HG03432 (cell line): ENCODE data around the gene GAS2L1.

Experiments used
- ATAC-seq: cut with Tn5 transposase; IDR thresholded peaks from one replicate; pipeline ENCODE4 v1.9.1; 2021; ENCODE audit warnings: mild to moderate bottlenecking, moderate library complexity; ENCODE audit not compliant: unreplicated experiment

Gene GAS2L1

DNA sequence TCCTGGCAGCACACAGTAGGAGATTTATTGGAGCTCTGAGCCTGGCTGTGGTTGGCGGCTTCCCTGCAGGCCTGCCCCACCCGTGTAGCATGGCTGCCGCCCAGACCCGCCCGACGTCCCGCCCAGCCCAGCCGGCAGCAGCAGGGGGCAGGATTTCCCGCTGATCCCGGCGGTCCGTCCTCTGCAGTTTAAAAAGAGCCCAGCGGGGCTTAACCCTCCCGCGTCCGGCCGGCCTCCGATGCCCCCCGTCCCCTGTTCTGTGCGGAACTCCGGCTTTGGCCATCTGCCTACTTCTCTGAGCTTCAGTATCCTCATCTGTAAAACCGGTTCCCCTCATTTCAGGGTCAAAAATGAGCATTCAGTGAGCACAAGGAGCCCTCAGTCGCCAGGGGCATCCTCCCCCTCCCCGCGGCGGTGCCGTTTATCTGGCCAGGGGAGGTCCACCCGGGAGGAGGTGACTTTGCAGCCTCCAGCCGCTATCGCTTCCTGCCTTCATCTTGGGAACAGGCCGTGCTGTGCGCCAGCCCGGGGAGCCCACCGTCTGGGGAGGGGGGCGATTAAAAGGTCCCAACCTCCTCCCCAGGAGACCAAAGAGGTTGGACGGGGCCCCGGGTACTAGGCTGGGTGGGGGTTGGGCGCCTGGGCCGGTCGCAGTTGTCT, at the start of gene GAS2L1:
GAS2L1 (plus strand) TSS at position 476 of the 660 bp plus-strand sequence. CDS start 1,456 bp downstream, outside the sequence.
- ATAC-seq = no peak

DNA sequence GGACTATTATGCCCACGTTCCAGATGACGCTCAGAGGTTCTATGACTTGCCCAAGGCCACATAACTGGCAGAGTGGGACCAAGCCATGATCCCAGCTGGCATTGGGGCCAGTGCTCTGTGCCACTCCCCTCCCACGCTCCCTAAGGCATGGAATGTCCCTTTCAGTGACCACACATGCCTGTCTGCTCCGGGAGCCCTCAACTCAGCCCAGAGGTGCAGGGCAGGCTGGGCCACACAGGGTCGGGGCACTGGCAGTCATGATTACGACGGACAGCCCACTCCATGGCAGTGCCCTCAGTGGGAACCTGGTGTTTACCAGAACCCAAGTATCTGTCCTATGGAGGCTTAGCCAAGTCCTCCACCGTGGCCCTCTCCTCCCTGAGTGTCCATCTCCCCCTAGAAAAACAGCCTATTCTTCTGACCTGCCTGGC, 48.7 kb upstream of the GAS2L1 start:
- no peak for ATAC-seq

DNA sequence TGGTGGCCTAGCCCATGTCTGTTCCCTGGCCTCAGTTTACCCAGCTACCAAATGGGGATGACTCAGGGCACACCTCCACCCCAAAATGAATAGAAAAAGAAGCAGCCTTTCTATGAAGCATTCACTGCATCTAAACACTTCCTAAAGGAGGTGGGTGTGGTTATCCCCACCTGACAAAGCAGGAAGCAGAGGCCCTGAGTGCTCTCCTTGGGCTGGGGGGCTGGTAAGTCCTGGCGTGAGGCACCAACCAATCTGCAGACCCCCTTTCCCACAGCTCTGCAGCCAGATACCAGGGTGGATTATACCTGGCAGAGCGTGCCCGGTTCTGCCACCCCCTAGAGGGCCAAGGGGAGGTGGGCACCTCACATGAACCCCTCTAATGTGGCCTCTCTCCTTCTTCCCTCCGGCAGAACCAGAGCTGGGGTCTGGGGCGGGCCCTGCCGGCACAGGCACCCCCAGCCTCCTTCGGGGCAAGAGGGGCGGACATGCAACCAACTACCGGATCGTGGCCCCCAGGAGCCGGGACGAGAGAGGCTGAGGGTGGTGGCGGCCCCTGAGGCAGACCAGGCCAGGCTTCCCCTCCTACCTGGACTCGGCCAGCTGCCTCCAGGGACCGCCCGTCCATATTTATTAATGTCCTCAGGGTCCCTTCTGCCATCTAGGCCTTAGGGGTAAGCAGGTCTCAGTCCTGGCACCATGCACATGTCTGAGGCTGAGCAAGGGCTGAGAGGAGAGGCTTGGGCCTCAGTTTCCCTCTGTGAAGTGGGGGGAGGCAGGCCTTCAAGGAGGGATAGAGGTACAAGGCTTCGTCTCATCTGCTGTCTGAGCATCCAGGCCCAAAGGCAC, 47.8 kb upstream of the GAS2L1 start:
- no peak for ATAC-seq

DNA sequence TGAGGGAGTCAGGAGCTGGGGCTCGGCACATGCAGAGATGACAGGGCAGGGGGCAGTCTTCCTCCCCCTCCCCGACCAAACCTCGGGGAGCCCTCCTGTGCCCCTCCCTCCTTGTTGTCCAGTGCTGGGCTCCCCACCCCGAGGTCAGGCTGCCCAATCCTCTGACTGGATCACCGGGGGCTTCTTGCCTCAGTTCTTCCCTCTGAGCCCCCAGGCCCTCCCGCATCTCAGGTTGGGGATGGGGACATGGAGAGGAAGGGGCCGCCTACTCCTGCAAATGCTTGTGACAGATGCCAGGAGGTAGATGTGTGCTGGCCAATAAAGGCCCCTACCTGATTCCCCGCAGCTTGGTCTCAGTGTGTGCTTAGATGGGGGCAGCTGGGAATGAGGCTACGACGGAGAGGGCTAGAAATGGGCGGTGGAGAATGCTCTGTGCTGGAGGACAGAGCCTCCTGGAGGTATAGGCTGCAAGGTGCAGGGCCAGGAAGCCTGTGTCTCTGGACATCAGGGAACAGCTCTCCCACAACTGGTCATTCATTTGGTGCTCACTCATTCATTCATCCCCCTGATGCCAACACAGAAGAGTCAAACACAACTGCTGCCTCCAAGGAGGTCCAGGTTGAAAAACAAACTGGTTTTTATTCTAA, 47.1 kb upstream of the GAS2L1 start:
- no peak for ATAC-seq

DNA sequence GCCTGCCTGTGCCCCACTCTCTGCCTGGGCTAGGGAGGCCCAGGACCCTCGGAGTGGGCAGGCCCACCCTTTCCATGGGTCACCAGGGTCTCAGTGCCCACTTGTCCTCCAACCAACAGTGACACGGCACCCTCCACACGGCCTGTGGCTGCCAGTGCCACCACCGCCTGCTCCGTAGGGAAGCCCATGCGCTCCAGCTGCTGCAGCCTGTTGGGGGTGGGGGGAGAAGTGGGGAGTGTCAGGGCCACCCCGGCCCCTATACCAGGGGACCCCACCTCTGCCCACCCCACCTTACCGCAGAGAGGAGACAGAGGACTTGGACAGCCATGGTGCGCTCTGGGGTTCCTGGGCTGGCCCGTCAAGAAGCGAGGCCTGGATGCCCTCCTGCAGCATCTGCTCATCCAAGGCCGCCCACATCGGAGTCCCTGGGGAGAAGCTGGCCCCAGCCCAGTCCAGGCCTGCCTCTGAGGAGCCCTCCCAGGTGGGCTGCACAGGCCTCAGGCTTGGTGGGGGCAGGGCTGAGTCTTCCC, 46.4 kb upstream of the GAS2L1 start:
- ATAC-seq = no peak

DNA sequence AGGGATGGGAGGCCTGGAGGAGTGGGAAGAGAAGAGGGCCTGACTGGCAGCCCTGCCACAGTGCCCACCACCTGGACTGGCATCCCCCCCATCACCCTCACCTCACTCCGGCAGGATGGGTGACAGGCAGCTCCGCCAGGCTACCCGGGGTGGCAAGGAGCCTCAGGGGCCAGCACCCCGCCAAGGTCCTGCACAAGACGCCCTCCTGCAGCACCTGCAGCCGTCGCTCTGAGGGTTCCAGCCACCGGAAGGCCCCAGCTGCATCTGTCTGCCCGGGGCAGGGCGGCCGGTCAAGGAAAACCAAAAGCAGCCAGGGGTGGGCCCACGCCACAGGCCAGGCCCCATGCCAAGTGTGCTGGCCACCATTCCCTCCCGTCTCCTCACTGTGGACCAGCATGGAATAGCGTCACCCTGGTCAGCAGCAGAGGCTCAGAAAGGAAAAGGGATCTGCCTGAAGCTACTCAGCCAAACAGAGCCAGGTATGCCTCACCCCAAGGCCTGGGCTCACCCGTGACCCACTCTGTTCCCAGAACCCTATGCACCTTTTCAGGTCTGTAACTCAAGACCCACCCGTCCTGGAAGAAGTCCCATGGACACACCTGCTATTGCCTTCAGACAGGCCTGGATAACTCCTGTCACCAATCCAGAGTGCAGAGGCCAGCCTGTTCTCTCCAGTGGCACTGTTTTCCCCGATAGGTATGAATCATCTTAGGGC, 45.7 kb upstream of the GAS2L1 start:
- no peak for ATAC-seq

DNA sequence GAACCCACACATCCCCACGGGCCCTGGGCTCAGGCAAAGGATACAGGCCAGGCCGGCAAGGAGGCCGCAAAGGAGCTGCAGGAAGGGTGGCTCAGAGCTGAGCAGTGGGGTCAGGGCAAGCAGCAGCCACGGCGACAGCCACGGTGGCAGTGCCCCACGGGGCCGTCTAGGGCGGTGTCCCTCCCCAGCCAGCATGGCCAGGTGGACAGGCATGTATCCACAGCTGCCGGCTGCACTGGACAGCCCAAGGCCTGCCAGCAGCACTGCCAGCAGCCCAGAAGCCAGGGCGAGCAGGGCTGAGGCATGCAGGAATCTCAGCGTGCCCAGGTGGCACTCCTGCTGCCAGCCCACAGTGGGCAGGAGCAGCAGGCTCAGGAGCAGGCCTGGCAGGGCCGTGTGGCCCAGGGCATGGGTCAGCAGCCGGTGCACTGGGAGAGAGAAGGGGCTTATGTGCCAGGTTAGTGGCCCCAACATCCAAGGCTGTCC, 42.6 kb upstream of the GAS2L1 start:
- no peak for ATAC-seq

DNA sequence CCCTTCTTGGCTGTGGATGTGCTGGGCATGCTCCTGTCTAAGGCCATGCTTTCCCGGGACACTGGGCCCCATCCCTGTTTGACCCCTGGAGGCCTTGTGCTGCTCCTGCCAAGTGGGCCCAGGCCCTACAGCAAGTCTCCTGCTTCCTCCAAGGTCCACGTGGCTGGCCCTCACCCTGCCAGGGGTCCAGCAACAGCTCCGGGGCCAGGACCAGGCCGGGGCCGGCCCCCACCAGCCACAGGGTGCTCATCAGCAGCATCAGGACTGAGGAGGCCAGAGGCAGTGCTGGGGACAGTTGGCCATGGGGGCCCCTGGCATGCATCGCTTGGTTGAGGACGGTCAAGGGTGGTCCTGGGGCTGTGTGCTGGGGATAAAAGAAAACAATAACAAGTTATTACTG, 41.1 kb upstream of the GAS2L1 start:
- ATAC-seq = no peak

DNA sequence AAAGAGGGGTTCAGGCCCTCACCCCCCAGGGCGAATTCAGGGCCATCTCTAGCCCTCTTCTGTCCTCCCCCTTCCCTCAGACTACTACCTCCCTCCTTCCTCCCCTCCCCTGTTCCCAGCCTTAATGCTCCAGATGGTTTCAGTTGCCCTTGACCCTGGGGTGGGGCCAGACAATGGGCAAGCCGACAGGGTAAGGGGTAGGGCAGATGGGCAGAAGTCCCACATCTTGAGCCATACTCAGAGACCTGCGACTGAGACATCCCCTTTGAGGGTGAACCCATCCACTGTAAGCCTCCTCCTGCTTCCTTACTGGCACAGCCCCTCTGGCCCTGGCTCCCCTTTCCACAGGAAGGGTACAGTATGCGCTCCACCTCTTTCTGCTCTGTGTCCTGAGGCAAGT, 40.5 kb upstream of the GAS2L1 start:
- ATAC-seq = no peak

DNA sequence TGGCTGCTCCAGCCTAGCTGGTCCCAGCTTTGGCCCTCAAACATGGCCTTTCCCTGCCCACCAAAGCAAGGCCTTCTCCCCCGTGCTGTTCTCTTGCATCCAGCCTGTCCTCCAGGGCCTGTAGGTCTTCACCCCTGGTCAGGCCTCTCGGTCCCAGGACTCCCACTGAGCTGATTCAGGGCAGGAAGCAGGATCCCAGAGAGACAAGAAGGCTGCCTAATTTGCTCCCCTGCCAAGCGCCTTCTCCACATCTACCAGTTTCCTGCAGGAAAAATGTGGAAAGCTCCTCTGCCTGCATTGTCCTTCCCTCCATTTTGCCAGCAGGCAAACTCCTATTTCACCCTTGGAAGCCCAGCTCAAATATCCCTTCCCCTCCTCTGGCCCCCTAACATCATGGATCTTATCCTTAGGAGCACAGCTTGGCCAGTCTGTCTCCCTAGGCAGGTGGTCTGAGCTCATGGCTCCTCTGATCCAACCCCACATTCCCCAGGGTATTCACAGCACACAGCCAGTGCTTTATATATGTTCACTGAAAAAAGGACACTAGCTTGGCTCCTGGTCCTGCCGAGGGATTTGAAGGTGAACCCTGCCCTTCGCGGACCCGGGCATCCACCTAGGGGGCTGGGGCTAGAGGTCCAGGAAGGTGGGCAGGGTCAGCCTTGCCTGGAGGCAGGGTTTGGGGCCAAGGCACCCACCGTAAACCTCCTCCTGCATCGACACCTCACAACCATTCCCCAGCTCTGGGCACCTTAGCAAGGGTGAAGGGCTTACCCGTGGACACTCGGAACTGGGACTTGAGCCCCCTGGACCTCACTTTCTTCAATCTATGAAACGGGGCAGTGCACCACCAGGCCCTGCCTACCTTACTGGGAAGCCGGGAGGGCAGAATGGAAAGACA, 39.6 kb upstream of the GAS2L1 start:
- no peak for ATAC-seq

DNA sequence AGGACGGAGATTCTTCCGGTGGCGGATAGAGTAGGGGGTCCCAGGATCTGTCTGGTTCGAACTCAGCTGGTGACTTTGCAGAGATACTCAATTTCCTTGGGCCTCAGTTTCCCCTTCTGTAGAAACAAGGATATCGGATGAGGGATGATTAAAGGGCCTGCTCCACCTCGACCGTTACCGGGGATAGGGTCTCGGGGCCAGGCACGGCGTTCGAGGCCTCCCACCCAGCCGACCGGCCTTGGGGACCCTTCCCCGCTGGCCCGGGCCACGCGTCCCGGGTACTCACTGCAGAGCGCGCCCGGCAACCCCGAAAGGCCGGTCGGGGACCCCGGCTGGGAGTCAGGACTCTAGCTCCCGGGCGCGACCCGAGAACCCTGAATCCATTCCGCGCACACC, 39.0 kb upstream of the GAS2L1 start:
- no peak for ATAC-seq

DNA sequence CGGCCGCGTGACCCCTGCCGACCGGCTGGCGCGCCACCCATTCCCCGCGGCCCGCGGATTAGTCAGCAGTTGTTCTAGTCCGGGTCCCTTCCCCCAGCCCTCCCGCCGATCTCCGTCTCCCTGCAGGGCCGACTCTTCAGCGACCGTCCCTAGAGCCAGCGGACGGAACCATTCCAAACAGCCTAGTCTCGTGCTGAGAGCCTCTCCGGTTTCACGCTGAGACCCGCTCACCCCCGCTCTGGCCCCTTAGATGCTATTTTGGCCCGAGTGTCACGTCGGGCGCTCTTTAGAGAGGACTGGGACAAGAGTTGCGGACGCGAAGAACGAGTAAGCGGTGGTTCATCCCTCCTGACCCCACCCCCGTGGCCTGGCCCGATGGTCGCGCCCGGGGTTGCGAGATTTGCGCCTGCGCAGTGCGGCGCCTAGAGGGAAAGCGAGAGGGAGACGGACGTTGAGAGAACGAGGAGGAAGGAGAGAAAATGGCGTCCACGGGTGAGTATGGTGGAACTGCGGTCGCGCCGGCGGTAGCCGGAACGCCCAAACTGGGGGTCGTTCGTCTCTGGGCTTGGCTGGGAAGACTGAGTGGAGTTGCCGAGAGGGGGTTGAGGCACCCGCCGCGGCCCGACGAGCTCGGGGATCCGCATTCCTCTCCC, 38.5 kb upstream of the GAS2L1 start, which contains the start of the genes EWSR1 and RHBDD3:
EWSR1 (plus strand) TSS at position 411 of the 653 bp plus-strand sequence; CDS start at position 480, 69 bp downstream.
RHBDD3 (minus strand) TSS at position 124 of the 653 bp plus-strand sequence. CDS start 2,355 bp downstream, outside the sequence.
- peak; percentile 82 for ATAC-seq

DNA sequence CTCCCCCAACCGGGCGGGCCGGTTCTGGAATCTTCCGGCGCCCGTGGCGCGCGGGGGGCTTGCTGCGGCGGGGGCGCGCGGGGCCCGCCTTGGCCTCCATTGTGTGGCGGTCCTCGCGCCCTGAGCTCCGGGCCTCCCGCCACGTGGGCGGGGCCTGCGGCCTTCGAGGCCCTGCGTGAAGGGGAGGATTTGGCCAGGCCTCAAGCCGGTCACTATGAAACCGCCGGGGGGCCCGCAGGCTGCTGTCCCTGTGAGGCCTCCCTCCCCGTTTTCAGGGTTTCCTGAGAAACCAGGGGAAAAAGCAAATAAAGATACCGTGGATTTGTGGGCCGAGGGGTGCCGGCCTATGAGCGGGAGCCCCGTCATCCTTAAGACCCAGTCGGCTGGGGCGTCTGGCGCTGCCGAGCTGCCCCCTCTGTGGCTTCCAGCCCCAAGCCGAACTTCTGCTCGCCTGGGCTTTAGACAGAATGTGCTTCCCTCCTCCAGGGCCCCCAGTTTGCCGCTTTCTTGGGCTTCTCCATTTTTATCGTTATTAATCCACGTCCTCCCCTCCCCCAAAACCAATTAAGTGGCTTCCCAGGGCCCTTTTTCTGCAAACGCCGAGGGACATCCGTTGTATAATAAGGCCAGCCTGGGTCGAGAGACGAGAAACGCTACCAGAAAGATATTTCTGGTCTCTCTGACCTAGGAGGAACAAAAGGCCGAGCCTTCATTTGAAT, 37.8 kb upstream of the GAS2L1 start:
- ATAC-seq = peak; percentile 32

DNA sequence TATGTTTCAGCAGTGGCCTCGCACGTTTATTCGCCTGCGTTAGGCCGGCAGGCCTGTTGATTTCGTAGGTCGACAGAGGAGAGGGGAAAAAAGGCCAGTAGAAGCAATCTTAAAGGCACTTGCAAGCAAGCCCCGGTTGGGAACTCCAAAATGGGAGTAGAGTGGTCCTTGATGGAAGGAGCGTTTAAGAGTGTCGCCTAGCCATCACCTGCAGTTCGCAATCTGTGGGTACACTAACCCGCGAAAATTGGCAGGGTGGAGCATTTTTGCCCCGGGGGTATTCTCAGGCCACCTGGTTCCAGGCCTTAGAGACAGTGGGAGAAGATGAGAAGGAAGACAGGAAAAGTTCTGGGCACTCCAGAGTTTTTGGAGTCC, 37.2 kb upstream of the GAS2L1 start:
- ATAC-seq = no peak

DNA sequence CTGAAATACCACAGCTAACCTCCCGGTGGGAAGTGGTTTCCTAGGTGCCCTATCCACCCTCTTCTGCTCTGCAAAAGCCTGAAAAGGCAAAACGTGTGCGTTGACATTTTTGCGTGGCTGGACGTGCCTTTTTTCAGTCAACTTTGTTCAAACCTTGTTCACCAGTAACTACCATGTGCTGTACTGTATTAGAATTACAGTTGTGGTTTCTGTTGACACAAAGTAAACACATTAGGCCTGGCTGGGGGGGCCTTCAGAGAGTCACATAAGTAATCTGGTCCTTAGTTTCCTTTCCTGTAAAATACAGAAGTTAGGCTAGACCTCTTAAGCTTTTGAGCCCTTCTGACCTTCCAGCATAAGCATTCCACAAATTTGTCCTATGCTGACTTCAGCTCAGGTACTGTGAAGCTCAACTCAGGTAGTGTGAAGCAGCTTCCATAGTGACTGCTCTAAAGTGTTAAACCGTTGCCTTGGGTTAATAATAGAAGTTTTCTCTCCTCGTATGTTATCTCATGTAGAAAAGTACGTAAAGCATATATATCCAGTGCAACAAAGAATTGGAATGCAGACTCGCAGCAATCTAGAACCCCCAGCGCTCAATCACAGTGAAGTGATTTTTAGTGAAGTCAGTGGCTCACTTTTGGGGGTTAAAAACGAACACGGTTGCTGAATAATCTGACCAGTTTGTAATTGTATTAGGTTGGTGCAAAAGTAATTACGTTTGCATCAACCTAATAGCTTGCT, 36.5 kb upstream of the GAS2L1 start:
- ATAC-seq = no peak

DNA sequence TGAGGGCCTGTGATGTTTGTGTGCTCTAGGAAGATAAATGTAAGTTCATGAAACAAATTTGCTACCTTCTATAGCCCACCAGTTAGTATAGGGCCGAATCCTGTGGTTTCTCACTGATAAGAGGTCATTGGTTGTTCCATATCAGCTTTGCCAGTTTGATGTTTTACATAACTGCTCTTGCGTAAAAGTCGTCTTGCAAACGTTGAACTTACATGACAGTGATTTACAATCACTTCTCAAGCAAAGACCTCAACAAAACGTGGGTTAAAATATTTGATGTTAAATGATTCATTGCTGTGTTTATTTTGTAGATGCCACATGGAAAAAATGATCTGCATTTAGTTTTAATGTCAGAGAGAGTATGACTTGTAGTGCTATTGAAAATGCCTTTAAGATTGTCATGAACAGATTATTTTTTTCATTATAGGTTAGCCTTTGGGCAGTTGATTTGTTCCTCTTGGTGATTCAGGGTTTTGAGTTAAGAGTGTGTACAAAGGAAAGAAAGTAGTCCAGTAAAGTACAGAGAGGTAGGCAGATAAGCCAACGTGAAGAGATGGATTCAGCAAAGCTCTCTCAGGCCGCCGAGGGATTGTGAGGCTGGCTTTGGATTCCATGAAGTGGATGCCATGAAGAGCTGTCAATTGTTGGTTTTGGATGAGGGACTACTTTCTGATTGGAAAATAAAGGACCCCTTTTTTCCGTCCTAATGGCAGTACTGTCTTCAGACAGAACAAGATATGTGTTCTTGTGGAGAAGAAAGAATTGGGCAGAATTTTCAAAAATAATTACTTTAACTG, 35.8 kb upstream of the GAS2L1 start:
- ATAC-seq = no peak

DNA sequence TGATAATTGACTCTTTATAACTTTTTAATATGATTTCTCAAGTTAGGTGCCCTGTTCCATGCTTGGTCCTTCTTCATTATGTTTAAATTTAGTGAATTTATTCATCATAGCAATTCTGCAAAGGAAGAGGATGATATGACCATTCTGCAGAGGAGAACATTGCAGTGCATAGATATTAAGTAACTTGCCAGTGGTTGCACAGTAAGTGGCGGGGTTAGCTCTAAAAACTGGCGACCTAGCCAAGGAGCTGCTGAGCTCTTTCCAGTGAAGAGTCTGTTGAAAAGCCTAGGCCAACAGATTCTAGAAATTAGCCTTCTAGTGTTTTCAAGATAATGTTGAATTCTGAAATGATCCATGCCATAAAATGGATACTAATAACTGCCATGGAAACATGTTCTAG, 33.8 kb upstream of the GAS2L1 start:
- ATAC-seq = no peak
